Lower leg skin (tissue), 3 donors: ENCODE measurements around the gene BIK.

Experiments used
- CTCF ChIP-seq, 3 donors: fragments of 450-650 bp; IDR thresholded peaks; one replicate each; pipeline ENCODE4 v1.5.1; 2016; ENCODE audit warnings: antibody characterized with exemption in 3 of 3, mild to moderate bottlenecking in 3 of 3, moderate library complexity in 2 of 3
- POLR2A ChIP-seq, 2 donors: fragments of 450-650 bp; IDR thresholded peaks; one replicate each; pipeline ENCODE4 v1.6.1; 2016 to 2017; ENCODE audit warnings: antibody characterized with exemption in 2 of 2, mild to moderate bottlenecking in 1 of 2, moderate library complexity in 1 of 2

DNA sequence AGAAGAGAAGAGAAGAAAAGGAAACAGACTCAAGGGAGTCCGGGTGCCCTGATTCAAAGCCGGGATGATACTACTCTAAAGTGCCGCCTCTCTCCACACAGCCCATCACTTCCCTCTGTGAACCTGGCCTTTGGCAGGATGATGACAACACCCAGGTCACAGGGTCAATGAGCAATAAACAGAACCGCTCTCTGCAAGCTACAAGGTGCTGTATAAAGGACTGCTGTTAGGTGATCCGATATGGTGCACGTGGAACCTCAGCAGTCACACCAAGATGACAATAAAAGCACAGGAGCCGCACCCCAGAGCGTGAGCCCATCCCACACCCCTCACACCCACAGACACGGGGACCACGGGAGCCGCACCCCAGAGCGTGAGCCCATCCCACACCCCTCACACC lies 32.0 kb upstream of the BIK start:
- no peak for TF ChIP-seq CTCF (IDR thresholded peaks at IDR 0.05)
- no peak for TF ChIP-seq POLR2A (IDR thresholded peaks at IDR 0.05)
